CD4-positive, alpha-beta T cell treated with Interleukin-15 for 4 hours (primary cell): Measurements from ENCODE around the gene GFPT1.

Source experiments
- DNase-seq: peaks from one replicate; pipeline ENCODE4 v3.0.0-alpha.2; 2020; ENCODE audit warnings: low spot score

GFPT1 gene

DNA sequence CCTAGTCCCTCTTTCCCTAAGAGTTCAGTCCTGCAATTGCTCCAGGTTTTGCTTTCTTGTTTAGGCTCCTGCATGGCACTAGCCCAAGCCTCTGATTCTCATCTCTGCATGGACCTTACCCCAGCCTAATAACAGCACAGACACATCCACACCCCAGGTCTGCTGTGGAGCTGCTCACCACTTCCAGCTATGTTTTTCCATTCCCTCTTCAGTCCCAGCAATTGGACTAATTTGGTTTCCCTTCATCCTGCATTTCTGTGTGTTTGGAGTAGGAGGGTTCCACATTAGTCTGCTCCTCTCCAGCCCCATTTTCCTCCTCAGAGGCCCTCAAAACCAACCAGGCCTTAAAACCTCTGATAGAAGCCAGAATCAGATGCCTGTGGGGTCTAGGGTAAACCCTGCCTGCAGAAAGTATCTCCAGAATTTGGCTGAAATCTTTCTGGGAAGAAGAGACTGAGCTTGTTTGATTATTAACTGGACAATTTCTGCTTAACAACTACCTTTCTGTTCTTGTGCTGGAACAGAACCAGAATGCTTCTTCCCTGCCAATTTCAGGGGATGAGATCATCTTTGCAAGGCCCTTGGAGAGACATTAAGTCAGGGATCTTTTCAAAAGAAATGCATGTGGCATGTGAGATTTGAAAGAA lies 95.9 kb downstream of the GFPT1 start:
- DNase-seq = no peak

DNA sequence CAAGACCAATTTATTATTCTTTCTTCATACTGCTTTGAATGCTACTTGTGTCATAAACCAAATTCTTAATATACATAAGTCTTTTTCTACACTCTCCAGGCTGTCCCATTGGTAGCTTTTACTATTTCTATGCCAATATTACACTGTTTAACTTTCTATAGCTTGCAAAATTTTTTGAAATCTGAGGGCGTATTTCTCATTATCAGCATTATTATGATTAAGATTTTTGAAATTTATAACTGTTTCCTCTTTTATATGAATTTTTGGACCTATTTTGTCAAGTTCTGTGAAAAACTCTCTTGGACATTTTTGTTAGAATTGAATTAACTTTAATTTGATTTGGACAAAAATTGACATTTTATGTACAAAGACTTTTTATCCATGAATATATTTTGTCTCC lies 98.6 kb downstream of the GFPT1 start:
- DNase-seq = no peak

DNA sequence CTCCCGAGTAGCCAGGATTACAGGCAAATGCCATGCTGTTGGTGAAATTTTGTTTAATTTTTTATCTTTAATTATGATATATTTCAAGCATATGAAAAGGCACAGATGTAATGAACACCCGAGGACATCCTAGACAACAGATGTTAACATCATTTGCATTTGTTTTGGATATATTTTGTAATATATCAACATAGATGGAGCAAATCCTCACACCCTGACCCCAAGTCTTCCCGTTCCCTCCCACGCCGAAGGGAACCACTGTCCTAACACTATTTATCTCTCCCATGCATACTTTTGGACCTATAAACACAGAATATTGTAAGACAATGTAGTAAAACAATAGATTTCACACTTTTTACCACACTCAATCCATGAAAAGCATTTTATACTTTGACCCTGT lies 99.5 kb downstream of the GFPT1 start:
- DNase-seq = no peak

DNA sequence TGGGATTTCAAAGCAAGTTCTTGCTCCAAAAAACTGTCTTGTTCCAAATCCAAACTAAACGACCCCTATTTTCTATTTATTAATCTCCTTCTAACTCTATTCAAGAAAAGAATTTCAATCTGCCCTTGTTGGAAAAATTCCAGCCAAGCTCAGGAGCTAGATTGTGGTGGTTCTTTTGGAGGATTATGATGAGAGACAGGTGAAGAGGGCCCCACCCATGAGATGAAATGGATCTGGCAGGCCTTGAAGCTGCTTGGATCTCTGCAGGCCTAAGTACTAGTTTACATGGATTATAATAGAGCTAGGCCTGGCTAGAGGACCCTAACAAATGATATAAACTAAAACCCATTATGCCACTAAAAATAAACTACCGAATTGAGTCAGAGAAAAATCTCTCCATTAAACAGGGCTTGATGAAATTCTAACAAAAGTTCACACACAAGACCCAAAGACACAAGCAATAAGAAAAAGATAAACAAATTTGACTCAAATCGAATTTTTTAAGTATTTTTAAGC lies 101.6 kb downstream of the GFPT1 start:
- DNase-seq = no peak

DNA sequence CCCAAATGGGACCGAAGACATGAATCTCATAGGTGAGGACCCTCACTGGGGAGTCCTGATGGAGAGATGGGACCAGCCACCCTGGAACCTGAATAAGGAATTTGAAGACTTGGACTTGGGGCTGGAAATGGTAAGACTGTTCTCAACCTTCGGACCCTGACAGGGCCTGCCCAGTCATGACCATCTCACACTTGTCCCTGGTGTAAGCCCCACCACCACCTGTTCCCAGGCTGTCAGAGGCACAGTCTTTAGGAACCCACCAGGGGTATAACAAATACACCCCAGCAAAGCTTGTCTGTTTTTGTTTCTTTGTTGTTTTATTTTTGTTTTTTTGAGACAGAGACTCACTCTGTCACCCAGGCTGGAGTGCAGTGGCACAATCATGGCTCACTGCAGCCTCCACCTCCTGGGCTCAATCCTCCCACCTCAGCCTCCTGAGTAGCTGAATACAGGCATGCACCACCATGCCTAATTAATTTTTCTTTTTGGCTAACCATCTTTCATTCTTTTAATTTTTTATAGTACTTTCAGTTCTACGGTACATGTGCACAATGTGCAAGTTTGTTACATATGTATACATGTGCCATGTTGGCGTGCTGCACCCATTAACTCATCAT lies 106.1 kb downstream of the GFPT1 start:
- no peak for DNase-seq

DNA sequence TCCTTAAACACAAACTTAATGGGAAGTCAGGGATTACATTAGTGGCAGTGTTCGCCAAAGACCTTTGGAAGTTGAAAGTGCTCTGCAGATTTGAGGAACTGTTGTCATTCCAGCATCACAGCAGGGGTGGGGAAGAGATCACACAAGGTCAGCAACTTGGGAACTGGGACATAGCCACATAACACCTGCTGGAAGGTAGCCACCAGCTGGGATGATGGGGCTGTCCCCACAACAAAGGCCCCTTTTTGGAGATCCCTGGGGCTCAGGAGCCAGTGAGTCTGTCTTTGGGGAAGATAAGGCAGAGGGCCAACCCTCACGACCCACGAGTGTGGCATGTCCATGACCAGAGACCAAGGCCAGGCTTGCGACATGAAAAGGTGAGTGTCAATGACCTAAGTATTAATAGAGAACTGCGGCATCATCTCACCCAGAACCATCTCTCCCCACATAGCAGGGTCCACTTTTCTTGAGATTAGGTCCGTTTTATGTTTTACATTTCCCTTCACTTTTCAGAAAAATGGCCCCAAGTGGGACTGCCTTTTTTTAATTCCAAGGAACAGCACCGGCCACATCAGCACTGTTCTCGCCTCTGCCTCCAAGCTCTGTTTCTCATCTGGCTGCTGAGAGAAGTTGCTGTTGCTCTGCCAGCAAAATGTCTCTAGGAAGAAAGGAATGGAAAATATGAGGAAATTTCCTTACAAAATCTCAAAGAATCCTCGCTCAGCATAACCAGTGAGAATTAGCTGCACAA lies 106.9 kb downstream of the GFPT1 start:
- no peak for DNase-seq

DNA sequence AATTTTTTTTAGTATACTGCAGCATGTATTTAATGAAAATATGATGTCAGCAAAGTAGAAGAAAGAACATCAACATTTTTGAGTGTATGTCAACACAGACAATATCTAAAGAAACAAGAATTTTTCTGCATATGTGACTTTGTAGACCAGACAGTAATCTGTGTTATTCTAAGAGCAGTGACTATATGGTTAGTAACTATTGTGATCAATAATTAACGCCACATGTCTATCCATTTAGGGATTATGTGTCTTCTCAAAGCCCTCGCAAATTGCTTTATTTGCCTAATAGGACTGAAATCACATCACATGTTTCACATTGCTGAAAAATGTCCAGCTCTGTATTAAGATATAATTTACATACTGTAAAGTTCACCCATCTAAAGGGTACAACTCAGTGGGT lies 107.8 kb downstream of the GFPT1 start:
- DNase-seq = no peak

DNA sequence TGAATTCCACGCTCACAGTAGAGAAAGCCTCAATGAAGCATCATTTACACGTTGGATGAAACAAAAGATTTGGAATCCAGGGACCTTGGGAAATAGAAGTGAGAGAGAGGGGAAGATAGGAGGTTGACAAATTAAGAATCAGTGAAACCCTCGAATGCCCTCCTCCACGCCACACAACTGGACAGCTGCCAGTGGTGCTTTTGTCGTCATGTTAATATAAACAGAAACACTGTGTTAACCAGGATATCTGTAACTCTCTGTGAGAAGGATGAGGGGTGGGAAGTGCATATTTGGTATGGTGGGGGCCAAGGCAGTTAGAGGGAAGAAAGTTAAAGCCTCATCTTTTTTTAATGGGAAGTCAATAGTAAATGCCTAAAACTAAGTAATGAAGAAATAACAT lies 108.7 kb downstream of the GFPT1 start:
- DNase-seq = no peak

DNA sequence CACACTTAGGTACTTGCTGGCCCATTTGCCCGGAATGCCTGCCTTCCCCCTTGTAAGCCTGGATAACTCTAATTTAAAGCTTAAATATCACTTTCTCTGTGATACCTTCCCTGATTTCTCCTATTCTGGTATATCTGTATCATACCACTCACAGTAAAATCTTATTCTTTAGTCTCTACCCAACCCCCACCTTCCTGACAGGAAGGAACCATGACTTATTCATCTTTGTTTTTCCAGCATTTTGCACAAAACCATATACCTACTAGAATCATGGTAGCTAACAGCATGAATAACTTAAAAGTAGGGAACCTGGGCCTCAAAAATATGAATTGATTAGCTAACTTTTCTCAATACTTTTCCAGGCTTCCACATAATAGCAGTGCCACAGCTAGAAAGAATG lies 111.5 kb downstream of the GFPT1 start:
- no peak for DNase-seq

DNA sequence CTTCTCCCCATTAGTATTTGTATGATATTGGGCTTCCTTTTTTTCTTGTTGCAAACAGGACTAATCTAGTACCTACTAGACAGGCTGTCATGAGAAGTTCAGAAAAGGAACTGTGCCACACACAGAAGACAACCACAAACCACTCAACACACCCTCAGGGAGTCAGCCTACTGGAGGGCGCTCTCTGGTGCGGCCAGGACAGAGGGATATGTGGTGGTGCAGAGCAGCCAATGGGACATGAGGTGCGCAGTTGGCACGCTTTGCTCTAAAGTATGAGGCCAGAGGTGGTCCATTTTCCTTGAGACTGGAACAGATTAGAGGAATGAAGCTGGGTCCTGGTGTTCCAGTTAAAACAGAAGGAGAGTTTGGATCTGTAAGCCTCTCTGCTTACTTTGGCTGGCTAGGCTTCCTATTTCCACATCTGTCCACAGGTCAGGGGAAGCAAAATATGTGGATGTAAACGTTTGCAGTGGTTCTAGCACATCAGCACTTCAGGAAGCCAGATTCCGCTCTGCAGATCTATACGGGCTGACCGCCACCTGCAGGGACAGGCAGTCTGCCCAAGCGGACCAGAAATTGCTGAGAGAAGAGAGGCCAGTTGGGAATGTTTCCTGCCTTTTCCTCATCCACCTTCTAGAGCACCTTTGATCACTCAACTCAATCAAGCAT lies 114.1 kb downstream of the GFPT1 start:
- DNase-seq = no peak

DNA sequence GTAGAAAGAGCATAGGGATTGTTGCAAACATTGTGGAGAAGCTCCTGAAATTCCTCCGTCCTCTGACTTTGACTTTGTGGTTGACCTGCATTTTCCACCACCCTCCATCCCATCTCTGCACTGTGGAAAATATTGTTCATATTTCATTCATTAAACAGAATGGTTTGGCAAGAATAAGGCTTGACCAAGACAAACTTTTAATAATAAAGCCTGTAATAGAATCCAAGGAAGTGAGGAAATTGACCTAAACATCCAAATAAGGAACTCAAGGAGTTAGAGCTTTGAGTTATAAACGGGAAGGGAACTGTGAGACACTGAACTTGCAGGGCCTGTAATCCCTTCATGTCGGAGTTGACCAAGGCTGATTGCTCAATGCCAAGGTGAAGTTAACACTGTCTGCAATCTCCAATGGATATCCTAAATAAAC lies 115.2 kb downstream of the GFPT1 start:
- no peak for DNase-seq
